Mucosa of gallbladder (tissue), 1 donor: ENCODE measurements around the gene GNA14. TPM values are rescaled to one million over a fixed set of nuclear protein-coding genes. Genes with fewer than 3 reads are reported as not detected.
"Not testable (repeated sequence)": the region's sequence is repeated elsewhere in the genome, so short reads cannot be mapped to it uniquely, and the experiment has no call there.

ENCODE experiments used
- DNase-seq: peaks from one replicate; pipeline ENCODE4 v3.0.0-alpha.2; 2020; ENCODE audit warnings: low spot score
- total RNA-seq: library from RNA; stranded (reverse); gene quantifications from one replicate; pipeline ENCODE4 v1.2.1, GENCODE V29; 2021
- donor health status: DM: no; HTN: no; CAD: no.

GNA14 gene
- total RNA-seq, 1 donor from 2014 or later: 11.3 TPM

DNA sequence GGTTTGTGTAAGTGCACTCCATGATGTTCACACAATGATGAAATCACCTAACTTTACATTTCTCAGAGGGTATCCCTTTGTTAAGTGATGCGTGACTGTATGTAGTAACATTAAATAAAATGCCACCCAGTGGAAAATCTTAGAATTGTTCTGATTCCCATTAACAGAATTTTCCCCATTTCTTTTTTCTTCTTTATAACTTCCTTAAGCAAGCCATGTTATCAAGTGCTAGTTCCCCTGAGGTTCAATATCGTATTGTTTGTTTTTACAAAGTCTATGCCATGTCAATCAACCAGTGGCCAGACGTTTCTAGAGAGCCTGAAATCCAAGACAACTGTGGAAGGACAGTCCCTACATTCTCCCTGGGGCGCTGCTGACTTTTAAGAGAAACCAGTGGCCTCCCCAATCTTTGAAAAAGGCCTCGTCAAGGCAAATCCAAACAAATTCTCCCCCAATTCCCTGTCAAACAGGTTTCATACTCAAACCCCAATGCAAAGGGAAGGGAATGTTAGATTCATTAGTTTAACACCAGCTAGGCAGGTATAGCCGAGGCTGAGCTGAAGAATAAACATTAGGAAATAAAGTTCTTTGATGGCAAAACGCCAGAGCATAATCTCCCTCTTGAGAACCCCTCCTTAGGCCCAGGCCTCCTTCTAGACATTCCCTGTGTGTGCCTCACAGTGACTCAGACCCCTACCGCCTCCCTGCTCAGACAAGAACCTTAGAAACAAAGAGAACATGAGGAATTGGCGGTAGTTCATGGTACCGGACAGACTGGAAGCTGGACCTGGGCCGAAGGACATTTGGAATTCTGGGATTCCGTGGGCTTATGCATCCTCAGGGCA is 198.7 kb downstream of the GNA14 start:
- DNase-seq: no peak

- DNase-seq: no peak
Measured at GRCh38 chr9:77447646-77448045, 200.5 kb downstream of the GNA14 start.

DNA sequence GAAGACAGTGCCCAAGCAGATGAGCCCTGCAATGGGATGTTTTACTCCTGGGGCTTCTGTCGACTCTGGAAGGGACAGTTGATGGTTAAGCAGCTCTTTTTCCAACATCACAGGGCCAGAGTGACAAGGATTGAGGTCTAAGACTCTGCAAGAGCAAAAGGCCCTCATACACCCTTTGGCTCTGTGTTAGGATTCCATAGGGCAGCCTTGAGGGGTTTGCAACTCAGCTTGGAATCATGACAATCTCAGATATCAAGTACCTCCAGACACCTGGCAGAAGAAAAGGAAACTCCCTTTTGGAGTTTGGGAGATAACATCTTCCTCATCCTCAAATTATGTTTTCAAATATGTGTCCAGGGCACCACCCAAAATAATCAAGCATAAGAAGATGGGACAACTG is 205.7 kb downstream of the GNA14 start:
- no peak for DNase-seq

- DNase-seq: not testable (repeated sequence)
Measured at GRCh38 chr9:77441124-77441523, 207.0 kb downstream of the GNA14 start.

DNA sequence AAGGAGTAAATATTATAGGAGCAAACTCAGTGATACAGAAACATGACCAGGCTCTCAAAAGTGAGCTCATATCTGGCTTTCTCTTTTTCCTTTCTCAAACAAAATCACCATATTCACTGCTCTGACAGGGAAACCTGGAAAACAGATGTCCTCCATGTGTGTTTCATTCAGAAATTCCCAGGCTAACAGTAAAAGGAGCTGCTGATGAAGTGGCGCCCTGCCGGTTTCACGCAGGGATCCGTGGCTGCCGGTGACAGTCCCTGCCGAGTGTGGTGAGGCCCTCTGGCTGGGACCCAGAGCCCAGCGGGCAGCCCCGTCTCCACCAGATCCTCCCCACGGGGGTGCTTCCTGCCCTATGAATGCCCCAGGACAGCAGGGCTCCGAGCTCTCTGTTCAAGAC is 208.1 kb downstream of the GNA14 start:
- no peak for DNase-seq

GRCh38 chr9:77438653-77439052 is 209.5 kb downstream of the GNA14 start:
- no peak for DNase-seq

DNA sequence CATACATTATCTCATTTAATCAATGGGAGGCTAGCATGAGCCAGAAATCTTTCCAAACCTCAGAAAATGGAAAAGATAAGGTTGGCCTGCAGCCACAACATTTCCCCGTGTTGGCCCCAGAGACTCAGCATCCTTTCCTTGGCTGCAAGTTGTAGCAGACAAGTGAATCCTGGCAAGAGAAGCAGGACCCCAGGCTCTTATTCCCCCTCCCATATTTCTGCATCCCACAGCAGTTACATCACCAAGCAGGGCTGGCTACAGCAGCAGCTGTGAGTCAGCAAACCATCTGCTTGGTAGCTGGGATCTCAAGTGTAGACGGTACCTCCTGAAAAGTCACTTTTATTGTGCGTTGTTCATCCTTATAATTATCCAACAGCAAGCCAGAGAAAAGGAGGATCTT is 212.4 kb downstream of the GNA14 start:
- DNase-seq: no peak

- no peak for DNase-seq
Measured at GRCh38 chr9:77435277-77435676, 212.8 kb downstream of the GNA14 start.

DNA sequence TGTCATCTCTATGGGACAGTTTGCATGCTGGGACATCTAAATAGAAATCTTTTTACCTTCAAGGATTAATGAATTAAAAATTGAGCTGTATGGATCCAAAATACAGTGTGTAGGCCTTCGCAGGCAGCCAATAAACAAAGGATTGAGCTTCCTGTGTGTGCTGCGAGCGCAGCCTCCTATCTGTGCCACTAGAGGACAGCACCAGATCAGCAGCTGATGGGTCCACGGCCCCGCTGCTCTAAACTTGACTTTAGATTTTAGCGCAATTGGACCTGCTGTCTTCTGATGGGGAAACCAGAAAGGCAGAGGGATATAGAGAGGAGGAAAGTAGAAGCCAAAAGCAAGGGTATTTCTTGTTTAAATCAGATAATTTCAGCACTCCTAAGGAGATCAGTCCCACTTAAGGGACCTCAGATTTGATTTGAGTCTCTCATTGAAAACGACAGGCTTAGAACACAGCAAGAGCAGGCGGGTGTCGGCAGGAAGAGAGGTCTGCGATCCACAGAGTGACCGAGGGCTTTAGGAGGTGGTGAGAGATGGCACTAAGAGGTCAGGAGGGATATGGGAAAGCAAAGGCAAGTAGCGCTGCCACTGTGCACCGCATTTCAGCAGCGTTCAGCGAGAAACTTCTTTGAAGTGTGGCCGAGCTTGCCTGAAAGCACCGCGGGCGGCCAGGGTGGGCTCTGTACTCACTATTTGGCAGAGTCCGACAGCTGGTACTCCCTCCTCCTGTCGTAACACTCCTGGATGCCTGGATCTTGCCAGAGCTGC is 214.3 kb downstream of the GNA14 start:
- DNase-seq: peak; percentile 60

DNA sequence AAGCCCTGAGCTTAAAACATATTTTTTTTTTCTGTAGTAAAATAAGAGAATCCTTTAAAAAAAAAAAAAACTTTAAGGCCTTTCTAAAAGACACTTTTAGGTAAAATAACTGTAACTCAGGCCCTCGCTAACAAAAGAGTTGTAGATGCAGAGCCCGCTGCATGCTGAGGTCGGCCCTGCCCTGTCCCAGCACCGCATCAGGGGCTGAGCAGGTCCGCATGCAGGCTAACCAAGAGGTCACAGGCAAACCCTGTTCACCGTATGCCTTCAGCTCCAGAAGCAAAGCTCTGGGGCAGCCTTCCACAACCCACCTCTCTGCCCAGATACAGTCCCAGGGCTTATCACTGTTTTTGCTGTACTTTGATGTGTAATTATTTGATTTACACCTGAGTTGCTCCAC is 216.1 kb downstream of the GNA14 start:
- no peak for DNase-seq

- no peak for DNase-seq
Measured at GRCh38 chr9:77429928-77430327, 218.2 kb downstream of the GNA14 start.

DNA sequence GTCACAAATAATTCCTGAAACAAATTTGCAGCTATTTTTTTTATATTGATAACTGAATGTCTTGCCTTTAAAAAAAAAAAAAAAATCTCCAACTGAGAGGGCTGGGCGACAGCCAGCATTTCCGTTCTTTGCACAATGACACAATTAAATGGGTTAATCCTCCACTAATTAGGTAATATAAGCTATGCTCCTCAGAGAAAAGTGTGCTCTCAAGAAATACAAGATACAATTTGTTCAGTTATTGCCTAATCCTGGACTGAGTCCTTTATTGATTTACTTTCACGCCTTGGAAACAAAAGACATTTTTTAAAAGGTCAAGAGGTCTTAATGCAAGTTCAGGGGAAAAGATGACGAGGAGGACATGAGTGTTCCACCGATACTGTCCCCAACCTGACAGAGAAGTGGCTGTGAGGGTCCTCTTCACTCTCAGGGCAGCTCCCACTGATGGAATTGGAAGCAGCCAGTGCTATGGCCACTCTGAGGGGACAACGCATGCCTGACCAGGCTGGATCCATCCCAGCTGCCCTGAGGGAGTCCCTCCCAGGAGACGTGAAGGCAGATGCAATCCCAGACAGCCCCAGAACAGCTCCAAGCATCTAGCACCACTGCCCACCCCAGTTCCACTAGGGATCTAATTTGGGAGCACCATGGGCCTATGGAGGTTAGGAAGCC is 220.7 kb downstream of the GNA14 start:
- no peak for DNase-seq

DNA sequence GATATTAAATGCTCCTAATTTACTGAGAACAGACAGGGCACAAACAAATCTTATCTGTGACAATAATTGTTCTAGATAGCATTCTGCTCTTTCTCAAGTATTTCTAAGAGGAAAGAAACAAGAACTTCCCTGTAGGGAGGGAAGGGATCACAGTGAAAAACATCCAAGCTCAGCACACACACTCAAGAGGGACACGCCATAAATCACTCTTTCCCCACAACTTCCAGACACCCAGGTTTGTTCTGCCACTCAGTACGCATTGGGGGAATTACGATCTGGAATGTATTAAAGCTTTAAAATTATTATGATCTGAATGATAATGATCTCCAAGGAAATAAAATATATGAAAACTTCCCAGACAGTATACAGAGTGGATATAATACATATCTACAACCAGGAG is 221.4 kb downstream of the GNA14 start:
- DNase-seq: no peak

DNA sequence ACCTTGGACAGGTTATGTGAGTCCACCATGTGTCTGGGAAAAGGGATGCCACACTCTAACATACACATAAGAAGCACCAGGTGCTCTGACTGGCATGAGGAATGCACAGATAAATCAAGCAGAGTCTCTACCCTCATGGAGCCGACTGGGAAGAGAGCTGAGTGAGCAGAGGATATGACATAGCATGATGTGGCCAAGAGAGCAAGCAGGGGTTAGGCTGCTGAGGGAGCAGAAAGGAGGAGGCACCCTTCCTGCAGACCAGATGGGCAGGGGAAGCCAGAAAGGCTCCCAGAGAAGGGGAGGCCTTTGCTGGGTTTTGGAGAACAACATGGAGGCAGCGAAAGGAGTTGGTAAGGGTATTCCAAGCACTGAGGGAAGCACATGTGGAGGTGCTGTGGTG is 223.1 kb downstream of the GNA14 start:
- DNase-seq: no peak

DNA sequence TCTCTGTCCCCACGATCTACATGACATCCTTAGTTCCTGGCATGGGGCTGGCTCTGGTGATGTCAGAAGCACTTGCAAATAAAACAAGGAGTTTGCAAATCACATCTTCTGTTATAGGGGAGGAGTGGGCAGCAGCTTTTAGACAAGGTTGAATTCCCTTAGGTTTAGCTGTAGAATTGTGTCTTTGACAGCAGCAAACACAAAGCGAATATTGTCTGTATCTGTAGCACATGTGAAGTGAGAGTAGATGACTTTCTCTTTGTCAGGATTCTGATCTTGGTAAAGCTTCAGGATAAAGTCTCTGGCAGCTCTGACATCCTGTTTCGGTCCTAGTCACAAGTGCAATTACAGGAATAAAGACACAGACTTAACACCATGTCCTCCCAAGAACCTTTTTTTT is 224.3 kb downstream of the GNA14 start:
- no peak for DNase-seq

- DNase-seq: no peak
Measured at GRCh38 chr9:77422969-77423368, 225.2 kb downstream of the GNA14 start.

- DNase-seq: no peak
Measured at GRCh38 chr9:77421506-77422265, 226.4 kb downstream of the GNA14 start.

- DNase-seq: no peak
Measured at GRCh38 chr9:77420641-77421040, 227.5 kb downstream of the GNA14 start.

DNA sequence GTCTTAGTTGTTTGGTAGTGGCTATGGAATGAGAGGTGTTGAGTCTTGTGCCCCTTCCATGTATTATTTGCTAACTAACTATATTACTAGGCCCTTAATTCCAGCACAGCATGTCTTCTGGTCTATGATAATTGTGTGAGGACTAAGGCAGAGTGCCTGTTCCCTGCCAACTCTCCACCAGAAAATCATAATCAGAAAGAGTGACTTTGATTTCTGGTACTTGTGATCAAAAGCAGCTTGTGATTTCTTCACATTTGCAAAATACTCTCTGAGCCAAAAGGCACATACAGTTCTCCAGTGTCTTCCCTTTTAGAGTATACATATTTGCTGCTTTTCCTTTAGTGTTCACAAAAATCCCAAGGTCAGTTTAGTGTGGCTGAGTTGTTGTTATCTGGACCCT is 229.9 kb downstream of the GNA14 start:
- DNase-seq: no peak

DNA sequence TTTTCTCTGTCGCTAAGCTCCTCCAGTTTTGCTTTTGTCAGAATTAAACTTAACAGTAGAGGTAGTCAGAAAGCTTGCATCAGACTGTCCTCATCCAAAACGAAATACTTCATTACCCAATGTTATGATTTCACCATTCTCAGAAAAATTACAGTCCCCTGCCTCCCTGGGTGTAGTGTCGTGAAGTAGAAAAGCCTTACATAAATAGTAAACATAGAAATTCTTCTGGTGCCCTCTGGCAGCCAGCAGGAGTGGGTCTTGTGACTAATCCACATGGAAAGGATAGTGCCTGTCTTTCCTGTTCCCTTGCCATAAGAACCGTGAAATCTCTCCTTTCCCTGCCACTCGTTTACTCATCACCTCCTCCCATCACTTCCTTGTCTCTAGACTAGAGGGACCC is 230.6 kb downstream of the GNA14 start:
- DNase-seq: no peak

- DNase-seq: not testable (repeated sequence)
Measured at GRCh38 chr9:77408521-77408920, 239.6 kb downstream of the GNA14 start.

- DNase-seq: no peak
Measured at GRCh38 chr9:77403239-77403638, 244.9 kb downstream of the GNA14 start.
